Sigmoid colon (tissue), 4 donors: ENCODE results near the gene OR2H1.

Source experiments
- CTCF ChIP-seq, 4 experiments: fragments of 450-650 bp in 3 of 4; fragments of 200-600 bp in 1 of 4; IDR thresholded peaks; one replicate each; pipeline ENCODE4 v1.5.1; 2016 to 2019; ENCODE audit warnings: antibody characterized with exemption in 4 of 4, mild to moderate bottlenecking in 3 of 4, moderate library complexity in 2 of 4
- EP300 ChIP-seq, 4 donors: sonication (generic); formaldehyde crosslinking; IDR thresholded peaks; one replicate each; pipeline ENCODE4 v1.6.1; 2017; ENCODE audit warnings: antibody characterized with exemption in 4 of 4
- POLR2A ChIP-seq, 2 donors: fragments of 450-650 bp; IDR thresholded peaks; one replicate each; pipeline ENCODE4 v1.6.1; 2016; ENCODE audit warnings: antibody characterized with exemption in 2 of 2, mild to moderate bottlenecking in 2 of 2, moderate library complexity in 2 of 2
- POLR2AphosphoS5 ChIP-seq, 4 donors: sonication (generic); formaldehyde crosslinking; IDR thresholded peaks; one replicate each; pipeline ENCODE4 v1.6.1; 2017; ENCODE audit warnings: antibody characterized with exemption in 4 of 4

- TF ChIP-seq CTCF (IDR thresholded peaks at IDR 0.05) (no peak), EP300 (IDR thresholded peaks at IDR 0.05) (no peak), POLR2A (IDR thresholded peaks at IDR 0.05) (no peak), POLR2AphosphoS5 (IDR thresholded peaks at IDR 0.05) (no peak)
These were observed 30.3 kb upstream of the OR2H1 start for GRCh38 chr6:29426654-29427053.
